IMR-90 (cell line): ENCODE data around the gene PIP5K1C. TPM values are rescaled to one million over a fixed set of nuclear protein-coding genes. Genes with fewer than 3 reads are reported as not detected.

Experiments
- ATAC-seq: fragments of 200-7000 bp; cut with Tn5 transposase; 2 replicates; pipeline ENCODE4 v1.9.1; 2020; ENCODE audit warnings: low read depth, mild to moderate bottlenecking, moderate library complexity
- BruUV-seq: library from RNA; stranded (reverse); fragments of 400-500 nt; replicated peaks from 2 replicates; lab custom pipeline; 2021; lab: Mats Ljungman, UMichigan
- CTCF ChIA-PET: fragments of 300-600 bp; formaldehyde crosslinking; extraction: SDS; loops from one replicate; lab custom pipeline; 2021; ENCODE audit warnings: antibody characterized with exemption; lab: Yijun Ruan, JAX
- POLR2A ChIA-PET: fragments of 300-600 bp; sonication (Branson Sonifier 250); formaldehyde crosslinking; loops from one replicate; lab custom pipeline; 2022; ENCODE audit warnings: antibody characterized with exemption; ENCODE audit not compliant: unreplicated experiment; lab: Charles Lee
- DNase-seq: peaks from one replicate; pipeline ENCODE4 v3.0.0; 2013
- H2AFZ ChIP-seq: replicated peaks from 2 replicates; pipeline ENCODE3; 2013; ENCODE audit warnings: low read length, mild to moderate bottlenecking; ENCODE audit not compliant: poor library complexity
- H2AK5ac ChIP-seq: 2 replicates; pipeline ENCODE4 v1.6.1; 2013; ENCODE audit warnings: low read depth, low read length, inconsistent platforms
- H2AK9ac ChIP-seq: replicated peaks from 2 replicates; pipeline ENCODE3; 2013; ENCODE audit warnings: mild to moderate bottlenecking, low read depth, low read length, moderate library complexity; ENCODE audit not compliant: poor library complexity
- H2BK120ac ChIP-seq: 2 replicates; pipeline ENCODE4 v1.6.1; 2013; ENCODE audit warnings: low read depth, low read length, inconsistent platforms
- H2BK15ac ChIP-seq: 3 replicates; pipeline ENCODE4 v1.6.1; 2013; ENCODE audit warnings: low read depth, low read length, inconsistent platforms
- H2BK20ac ChIP-seq: 2 replicates; pipeline ENCODE4 v1.6.1; 2013; ENCODE audit warnings: low read depth, mild to moderate bottlenecking, inconsistent platforms, low read length, moderate library complexity
- H2BK5ac ChIP-seq: 2 replicates; pipeline ENCODE4 v1.6.1; 2013; ENCODE audit warnings: mild to moderate bottlenecking, low read depth, low read length, inconsistent platforms; ENCODE audit not compliant: poor library complexity, severe bottlenecking
- H3K14ac ChIP-seq: replicated peaks from 2 replicates; pipeline ENCODE4 v1.6.1; 2013; ENCODE audit warnings: low read depth, low read length, inconsistent platforms
- H3K18ac ChIP-seq: 2 replicates; pipeline ENCODE4 v1.6.1; 2013; ENCODE audit warnings: low read depth, low read length, control low read depth
- H3K23ac ChIP-seq: 2 replicates; pipeline ENCODE4 v1.6.1; 2013; ENCODE audit warnings: low read depth, low read length, inconsistent platforms
- H3K27ac ChIP-seq: 2 replicates; pipeline ENCODE4 v1.5.1; 2013; ENCODE audit warnings: mild to moderate bottlenecking, control low read depth, low read length; ENCODE audit not compliant: insufficient read depth
- H3K27me3 ChIP-seq: 2 replicates; pipeline ENCODE4 v1.6.1; 2013; ENCODE audit warnings: low read length; ENCODE audit not compliant: control insufficient read depth, insufficient read depth
- H3K36me3 ChIP-seq: 2 replicates; pipeline ENCODE4 v1.6.1; 2013; ENCODE audit warnings: low read length, mixed read lengths; ENCODE audit not compliant: control insufficient read depth, insufficient read depth
- H3K4ac ChIP-seq: 2 replicates; pipeline ENCODE4 v1.6.1; 2013; ENCODE audit warnings: low read depth, low read length, inconsistent platforms
- H3K4me1 ChIP-seq: 2 replicates; pipeline ENCODE4 v1.6.1; 2013; ENCODE audit warnings: low read length, mixed read lengths; ENCODE audit not compliant: control insufficient read depth, insufficient read depth
- H3K4me2 ChIP-seq: 2 replicates; pipeline ENCODE4 v1.6.1; 2013; ENCODE audit warnings: low read depth, mild to moderate bottlenecking, control low read depth, low read length, moderate library complexity
- H3K4me3 ChIP-seq: 2 replicates; pipeline ENCODE4 v1.5.1; 2013; ENCODE audit warnings: low read depth, mild to moderate bottlenecking, control low read depth, low read length, moderate library complexity; ENCODE audit not compliant: insufficient read depth
- H3K56ac ChIP-seq: 2 replicates; pipeline ENCODE4 v1.6.1; 2013; ENCODE audit warnings: low read length, inconsistent platforms; ENCODE audit not compliant: insufficient read depth; ENCODE audit errors: extremely low read depth
- H3K79me1 ChIP-seq, 2 experiments: 2 replicates each; pipeline ENCODE4 v1.6.1; 2013; ENCODE audit warnings: low read length in 2 of 2, inconsistent platforms in 1 of 2, low read depth in 1 of 2
- H3K9ac ChIP-seq: 2 replicates; pipeline ENCODE4 v1.6.1; 2013; ENCODE audit warnings: low read depth, low read length, control low read depth
- H3K9me1 ChIP-seq: 2 replicates; pipeline ENCODE4 v1.6.1; 2013; ENCODE audit warnings: low read length, inconsistent platforms; ENCODE audit not compliant: insufficient read depth
- H3K9me3 ChIP-seq: 2 replicates; pipeline ENCODE4 v1.6.1; 2013; ENCODE audit warnings: low read length; ENCODE audit not compliant: control insufficient read depth, insufficient read depth
- H4K20me1 ChIP-seq: 2 replicates; pipeline ENCODE4 v1.6.1; 2013; ENCODE audit warnings: low read length, inconsistent platforms; ENCODE audit not compliant: insufficient read depth
- H4K5ac ChIP-seq: 2 replicates; pipeline ENCODE4 v1.6.1; 2013; ENCODE audit warnings: mild to moderate bottlenecking, low read depth, low read length, control low read depth
- H4K8ac ChIP-seq, 2 experiments: 2 replicates each; pipeline ENCODE4 v1.6.1; 2013; ENCODE audit warnings: low read depth in 2 of 2, low read length in 2 of 2, control low read depth in 1 of 2, inconsistent platforms in 1 of 2
- H4K91ac ChIP-seq: 2 replicates; pipeline ENCODE4 v1.6.1; 2013; ENCODE audit warnings: low read depth, low read length, inconsistent platforms; ENCODE audit not compliant: insufficient read depth
- BHLHE40 ChIP-seq: fragments of 150-350 bp; IDR thresholded peaks from 2 replicates; pipeline ENCODE4 v1.6.1; 2016; ENCODE audit warnings: mild to moderate bottlenecking, low read depth, low read length
- CHD1 ChIP-seq: IDR thresholded peaks from 2 replicates; pipeline ENCODE4 v1.6.1; 2012; ENCODE audit warnings: low read depth, low read length, improper control_type of control experiment
- WGBS, 2 experiments: methylation state at CpG; one replicate each; pipeline versions ENCODE4 v1.1.5 to v1.1.7; 2013; ENCODE audit warnings: missing lambda C conversion rate in 2 of 2; ENCODE audit not compliant: insufficient read length in 1 of 2; ENCODE audit errors: extremely low coverage in 2 of 2; 5-methylcytosine and 5-hydroxymethylcytosine counted together
- dilution Hi-C: fragments of 300-500 bp; cut with HindIII; formaldehyde crosslinking; loops from one replicate; pipeline ENCODE4 v1.14.3; 2018; ENCODE audit warnings: low sequenced_read_pairs; ENCODE audit not compliant: unreplicated experiment
- in situ Hi-C: fragments of 300-500 bp; cut with MboI; formaldehyde crosslinking; loops from 3 replicates; pipeline ENCODE4 v1.14.3; 2019; ENCODE audit warnings: low sequenced_read_pairs, inconsistent platforms, mixed read lengths
- intact Hi-C: fragments of 100-400 bp; cut with micrococcal nuclease; formaldehyde crosslinking; loops from 2 replicates; pipeline ENCODE4 v1.10.0; 2022
- polyA plus RNA-seq, 3 experiments: library from polyadenylated mRNA; depleted of rRNA; stranded (reverse); fragments of >200 nt; gene quantifications; 2 replicates each; pipeline ENCODE4 v1.2.3, GENCODE V29; 2012; ENCODE audit warnings: low replicate concordance in 1 of 3
- total RNA-seq: library from RNA; depleted of rRNA; stranded (reverse); fragments of >200 nt; gene quantifications from 2 replicates; pipeline ENCODE4 v1.2.3, GENCODE V29; 2012

PIP5K1C gene
- total and polyA plus RNA-seq, 2 of the 4 experiments (the other 2 are of a cell fraction) = 13.6 to 23.3 TPM

GRCh38 chr19:3610745-3611717 lies 89.2 kb downstream of the PIP5K1C start:
- POLR2A ChIA-PET = no interaction called here
- no peak overlapping the region for H4K5ac ChIP-seq
- H2AK5ac ChIP-seq = no peak overlapping the region

More at GRCh38 chr19:3610745-3611717, 89.2 kb downstream of the PIP5K1C start:
- H3K4ac ChIP-seq = no peak overlapping the region
- no TSS peak for BruUV-seq
- CTCF ChIA-PET = no interaction called here
- no peak overlapping the region for H2BK15ac ChIP-seq
- H3K79me1 ChIP-seq = peaks cover under 1 to 9% of the 10 kb centered on the region in 2 experiments; a peak in 2 of 4 replicates
- no peak overlapping the region for H3K23ac ChIP-seq
- intact Hi-C loops = loop anchor here (10.0 kb wide), 1 partner anchor 286 kb away; no protein-coding TSS in a partner anchor
- no peaks in the 10 kb centered on the region for H3K9me3 ChIP-seq
- no peak overlapping the region for H2AFZ ChIP-seq
- H3K36me3 ChIP-seq = peaks cover 30% of the 10 kb centered on the region
- H3K4me3 ChIP-seq = no peak overlapping the region
- H2BK5ac ChIP-seq = no peak overlapping the region
- no peak overlapping the region for H4K8ac ChIP-seq
- no peak overlapping the region for H3K27ac ChIP-seq
- no peak overlapping the region for H2BK120ac ChIP-seq
- H3K56ac ChIP-seq = no peak overlapping the region
- H4K20me1 ChIP-seq = no peaks in the 10 kb centered on the region
- H3K18ac ChIP-seq = no peak overlapping the region
- no peaks in the 10 kb centered on the region for H3K27me3 ChIP-seq
- no peak overlapping the region for H2BK20ac ChIP-seq
- H3K9ac ChIP-seq = no peak overlapping the region
- peaks cover 10% of the 10 kb centered on the region for H3K4me1 ChIP-seq
- H3K14ac ChIP-seq = no peak overlapping the region
- dilution Hi-C loops = no loop called here
- H2AK9ac ChIP-seq = no peak overlapping the region
- TF ChIP-seq BHLHE40 (no peak), CHD1 (no peak)
- 91% methylated on average over 7 of the region's 41 CpGs; no CpG with 5 or more reads in 1 of the 2 experiments for WGBS, 2 experiments
- H4K91ac ChIP-seq = no peak overlapping the region
- ATAC-seq (no peak), DNase-seq (no peak)
- 0 out of 2 replicates have a peak, but pooled peaks cover 6% of the 10 kb centered on the region for H3K9me1 ChIP-seq
- in situ Hi-C loops = loop anchor here (25.0 kb wide), 1 partner anchor 299 kb away; no protein-coding TSS in a partner anchor
- H3K4me2 ChIP-seq = no peak overlapping the region
